ENCODE results near the gene LMNB1.

Gene LMNB1

DNA sequence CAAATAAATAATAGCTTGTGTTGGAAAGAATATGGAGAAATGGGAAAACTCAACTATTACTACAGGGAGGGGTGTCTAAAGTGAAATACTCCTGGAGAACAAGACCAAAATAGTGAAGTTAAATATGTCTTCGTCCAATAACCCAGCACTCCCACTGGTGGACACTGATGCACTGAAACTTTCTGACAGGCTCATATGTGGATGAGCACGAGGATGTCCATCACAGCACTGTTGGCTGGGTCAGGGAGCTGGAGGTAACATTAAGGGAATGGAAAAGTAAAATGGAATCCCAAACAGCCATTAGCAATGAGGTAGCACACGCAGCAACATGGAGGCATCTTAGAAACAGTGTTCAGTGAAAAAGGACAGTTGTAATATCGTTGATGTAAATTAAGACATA, 86.5 kb downstream of the LMNB1 start:
- DNase-seq, result no peak

DNA sequence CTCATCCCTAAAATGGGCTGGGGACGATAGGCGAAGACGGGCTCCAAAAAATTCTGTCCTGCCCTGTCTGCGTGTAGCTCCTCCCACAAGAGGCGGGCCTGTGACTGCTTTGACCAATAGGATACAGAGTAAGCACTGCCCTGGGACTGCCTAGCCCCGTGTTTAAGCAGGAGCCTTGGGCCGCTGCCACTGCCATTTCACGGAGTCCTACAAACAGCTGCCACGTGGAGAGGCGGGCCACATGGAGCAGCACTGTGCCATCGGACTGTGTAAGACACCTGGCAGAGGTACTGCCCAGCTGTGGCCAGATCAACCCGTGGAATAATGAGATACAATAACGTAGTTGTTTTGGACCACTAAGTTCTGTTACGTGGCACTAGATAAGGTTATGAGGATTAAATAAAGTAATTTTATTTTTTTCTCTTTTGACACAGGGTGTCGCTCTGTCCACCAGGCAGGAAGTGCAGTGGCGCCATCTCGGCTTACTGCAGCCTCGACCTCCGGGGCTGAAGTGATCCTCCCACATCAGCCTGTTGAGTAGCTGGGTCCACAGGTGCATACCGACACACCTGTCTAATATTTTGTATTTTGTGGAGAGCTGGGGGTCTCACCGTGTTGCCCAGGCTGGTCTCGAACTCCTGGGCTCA, 87.2 kb downstream of the LMNB1 start:
- no peak for DNase-seq

DNA sequence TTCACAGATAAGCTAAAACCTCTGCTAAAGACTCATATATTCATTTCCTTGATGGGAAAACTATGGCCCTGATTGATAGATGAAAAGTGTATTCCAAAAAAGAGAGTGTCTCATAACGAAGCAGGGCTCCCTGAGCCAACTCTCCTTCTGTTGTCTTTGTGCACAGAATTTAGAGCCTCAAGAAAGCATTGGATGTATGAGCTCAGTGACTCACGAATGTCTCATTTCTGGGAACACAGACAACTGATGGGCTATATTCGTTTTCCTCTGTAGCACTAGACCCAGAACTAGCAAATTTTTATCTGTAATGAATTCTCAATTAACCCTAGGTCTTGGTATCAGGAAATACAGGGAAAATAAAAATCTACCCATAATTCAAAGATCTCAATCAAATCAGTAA, 88.4 kb downstream of the LMNB1 start:
- no peak for DNase-seq

DNA sequence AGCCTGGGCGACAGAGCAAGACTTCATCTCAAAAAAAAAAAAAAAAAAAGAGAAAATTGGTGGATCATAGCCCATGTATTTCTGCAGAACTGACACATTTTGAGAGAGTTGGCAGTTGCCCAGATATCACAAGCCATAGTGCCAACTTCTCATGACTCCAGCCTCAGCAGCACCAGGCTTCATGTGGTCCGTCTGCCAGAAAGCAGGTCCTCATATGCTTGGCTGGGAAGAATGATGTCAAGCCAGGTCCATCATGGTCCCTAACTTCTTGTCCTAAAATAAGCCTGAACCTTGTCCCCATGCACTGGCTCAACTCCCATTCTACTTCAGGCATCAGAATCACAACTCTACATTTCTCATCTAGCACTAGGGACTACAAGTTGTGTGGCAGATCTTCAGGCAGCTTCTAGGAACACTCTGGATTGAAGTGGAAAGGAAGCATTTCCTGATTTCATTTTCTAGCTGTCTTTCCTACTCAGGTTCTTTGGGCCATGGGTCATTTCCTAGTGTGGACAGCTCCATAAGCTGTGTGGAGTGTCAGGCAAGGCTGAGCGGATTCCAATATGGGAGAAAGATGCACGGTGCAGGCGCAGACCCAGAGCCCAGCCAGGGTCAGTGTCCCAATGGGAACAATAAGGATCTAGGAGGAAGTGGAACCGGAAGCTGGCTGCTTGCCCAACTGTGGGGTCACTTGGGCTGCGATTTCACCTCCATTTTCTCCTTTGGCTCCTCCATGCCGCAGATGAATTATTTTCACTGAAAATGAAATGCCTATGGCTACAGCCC, 90.1 kb downstream of the LMNB1 start:
- DNase-seq, result no peak

DNA sequence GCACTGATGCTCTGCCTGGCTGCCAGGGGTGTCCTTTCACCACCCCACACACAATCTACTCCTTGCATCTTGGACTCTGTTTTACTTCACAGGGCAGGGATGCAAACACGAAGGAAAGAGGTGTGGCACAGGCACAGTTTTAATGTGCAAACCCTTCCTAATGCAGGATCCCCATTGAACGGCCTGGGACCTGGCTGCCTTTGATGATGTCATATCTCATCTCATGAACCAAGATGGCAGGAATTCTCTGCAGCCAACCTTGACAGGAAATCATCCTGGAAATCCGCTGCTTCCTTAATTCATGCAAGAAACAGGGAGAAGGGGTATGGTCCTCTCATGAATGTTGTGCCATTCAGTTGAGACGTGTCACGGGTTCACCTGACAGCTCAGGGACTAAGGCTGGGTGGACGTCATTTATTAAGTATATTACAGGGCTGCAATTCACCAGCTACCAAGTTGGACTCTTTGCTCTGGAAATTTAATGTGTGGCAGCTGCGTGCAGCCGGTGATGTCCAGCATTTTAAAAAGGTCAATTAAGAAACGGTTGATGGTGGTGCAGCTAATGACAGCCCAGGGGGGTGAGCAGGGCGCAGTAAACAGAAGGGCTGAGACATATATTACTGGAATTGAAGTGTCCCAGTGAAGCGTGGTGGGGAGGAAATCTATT, 91.5 kb downstream of the LMNB1 start:
- no peak for DNase-seq

DNA sequence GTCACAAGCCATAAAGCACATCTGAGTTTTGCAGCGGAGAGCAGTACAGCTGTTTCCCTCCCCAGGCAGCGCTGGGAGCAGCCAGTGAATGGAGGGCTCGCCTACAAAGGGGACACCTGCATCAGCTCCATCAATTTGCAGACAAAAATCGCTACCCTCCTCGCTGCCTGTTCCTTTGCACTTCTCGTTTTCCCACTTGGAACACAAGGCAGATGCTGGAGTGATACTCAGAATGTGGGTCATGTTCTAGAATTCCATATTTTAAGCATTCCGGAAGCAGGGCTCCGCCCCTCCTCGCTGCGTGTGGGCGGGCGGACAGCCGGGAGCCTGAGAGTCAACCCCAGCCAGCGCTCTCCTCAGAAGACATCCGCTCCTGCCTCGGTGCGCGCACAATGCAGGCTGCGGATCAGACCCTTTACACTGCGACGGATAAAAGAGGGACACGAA, 92.1 kb downstream of the LMNB1 start:
- no peak for DNase-seq

DNA sequence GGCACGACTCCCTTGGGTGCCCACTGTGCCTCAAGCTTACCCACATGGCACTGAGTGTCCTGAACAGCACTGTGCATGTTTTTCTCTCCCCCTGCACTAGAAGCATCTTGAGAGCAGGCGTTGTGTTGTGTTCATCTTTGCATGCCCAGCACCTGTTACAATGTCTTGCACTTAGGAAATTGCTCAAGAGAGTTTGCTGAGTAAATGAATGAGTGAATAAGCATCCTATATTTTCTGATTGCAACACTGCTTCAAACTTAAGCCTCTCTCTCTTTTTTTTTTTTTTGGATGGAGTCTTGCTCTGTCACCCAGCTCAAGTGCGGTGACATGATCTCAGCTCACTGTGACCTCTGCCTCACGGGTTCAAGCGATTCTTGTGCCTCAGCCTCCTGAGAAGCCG, 94.5 kb downstream of the LMNB1 start:
- no peak for DNase-seq

DNA sequence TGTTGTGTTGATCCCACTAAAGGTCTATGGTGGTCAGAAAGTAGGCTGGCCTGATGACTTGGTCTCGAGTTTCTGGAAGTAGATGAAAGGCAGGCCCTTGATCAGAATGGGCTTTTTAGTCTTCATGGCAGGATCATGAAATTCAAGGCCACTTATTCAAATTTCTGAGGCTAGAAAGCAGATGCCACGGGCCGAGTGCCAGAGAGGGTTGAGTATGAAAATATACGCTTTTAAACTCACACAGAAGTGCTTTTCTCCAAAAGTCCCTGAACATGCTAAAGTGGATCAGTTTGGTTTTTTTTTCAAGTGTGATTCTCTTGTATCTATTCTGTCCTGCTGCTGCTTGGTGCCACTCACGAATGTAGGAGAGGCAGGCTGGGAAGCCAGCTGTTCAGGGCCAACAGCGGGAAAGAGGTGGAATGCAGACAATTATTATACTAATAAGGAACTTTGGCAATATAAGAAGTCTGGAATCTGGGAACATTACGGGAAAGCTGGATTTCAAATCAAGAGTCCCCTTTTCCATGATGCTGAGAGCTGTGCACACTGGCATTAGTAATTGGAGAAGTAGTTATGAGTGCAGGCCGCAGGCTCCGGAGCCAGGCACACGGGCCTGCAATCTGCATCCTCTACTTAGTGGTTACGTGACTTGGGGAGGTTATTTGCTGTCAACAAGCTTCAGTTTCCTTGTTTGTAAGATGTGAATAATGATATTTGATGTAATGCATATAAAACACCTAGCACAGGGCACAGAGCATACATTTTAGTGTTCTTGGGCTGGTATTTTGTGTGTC, 95.8 kb downstream of the LMNB1 start:
- no peak for DNase-seq

DNA sequence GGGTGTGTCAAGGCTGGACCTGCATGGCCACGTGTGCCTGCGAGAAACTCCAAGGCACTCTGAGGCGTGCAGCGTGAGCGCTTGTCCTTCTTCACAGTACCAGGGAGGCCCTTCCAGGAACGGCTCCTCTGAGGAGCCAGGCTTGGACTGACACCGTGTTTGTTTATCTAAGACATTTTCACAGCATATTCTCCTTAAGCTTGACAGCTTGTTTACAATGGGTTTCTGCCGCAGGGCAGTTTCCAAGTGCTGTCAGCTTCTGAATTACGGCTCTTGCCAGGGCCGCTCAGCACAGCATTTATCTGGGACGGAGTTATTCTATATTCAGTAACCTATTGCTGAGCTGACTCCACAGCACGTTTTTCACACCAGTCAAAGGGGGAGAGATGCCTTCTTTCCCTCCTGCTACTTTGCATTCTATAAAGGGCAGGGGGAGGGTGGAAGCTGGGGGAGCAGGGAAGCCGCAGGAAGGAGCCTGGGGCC, 98.4 kb downstream of the LMNB1 start:
- no peak for DNase-seq

DNA sequence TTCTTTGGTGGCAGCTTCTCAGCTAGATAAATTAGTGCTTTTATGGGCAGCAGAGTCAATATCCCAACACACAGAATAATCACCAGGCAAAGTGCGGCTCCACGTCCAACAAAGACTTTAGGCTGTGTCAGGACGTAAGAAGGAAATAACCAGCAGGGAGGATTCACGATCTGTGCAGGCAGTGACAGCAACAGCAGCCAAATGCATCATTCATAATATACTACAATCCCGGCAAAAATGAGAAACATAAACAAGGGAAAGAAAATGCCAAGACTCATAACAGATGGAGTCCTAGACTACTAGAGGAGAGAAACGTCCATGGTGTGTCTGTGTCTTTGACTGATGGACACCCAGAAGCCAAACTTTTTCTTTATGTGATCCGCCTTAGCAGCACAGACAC, 100.7 kb downstream of the LMNB1 start:
- DNase-seq, result no peak

DNA sequence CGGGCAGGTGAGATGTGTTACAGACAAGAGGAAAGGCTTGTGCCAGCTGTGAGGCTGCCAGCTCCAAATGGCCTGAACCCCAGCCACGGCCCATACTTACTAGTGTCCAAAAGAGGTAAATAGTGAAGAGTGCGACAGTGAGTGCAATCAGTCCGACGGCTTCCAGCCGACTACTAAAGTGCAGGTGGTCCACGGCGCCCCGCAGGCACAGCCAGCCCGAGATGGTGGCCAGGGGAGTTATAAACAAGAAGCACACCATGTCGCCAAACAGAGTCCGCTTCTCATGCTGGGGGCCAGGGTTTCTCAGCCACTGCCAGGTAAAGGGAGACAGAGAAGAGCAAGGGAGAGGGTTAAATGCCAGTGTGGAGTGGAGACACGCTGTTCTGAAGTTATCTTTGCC, 101.1 kb downstream of the LMNB1 start:
- DNase-seq, result no peak

DNA sequence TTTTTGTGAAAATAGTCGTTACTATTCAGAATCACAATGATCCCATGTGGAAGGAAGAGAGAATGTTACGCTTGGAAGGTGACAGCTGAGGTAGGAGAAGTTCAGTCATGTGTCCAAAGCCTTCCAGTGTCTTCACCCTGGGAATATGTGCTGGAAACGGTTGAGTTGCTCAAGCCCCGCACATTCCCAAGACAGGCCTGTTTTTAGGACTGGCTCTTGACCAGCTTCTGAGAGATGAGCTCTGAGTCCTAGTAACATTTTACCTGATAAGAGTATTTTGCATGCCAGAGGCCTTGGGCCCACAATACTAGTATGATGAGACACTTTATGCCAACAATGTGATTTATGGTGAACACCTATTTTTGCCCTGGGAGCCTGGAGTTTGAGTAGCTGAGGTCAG, 101.7 kb downstream of the LMNB1 start:
- no peak for DNase-seq

DNA sequence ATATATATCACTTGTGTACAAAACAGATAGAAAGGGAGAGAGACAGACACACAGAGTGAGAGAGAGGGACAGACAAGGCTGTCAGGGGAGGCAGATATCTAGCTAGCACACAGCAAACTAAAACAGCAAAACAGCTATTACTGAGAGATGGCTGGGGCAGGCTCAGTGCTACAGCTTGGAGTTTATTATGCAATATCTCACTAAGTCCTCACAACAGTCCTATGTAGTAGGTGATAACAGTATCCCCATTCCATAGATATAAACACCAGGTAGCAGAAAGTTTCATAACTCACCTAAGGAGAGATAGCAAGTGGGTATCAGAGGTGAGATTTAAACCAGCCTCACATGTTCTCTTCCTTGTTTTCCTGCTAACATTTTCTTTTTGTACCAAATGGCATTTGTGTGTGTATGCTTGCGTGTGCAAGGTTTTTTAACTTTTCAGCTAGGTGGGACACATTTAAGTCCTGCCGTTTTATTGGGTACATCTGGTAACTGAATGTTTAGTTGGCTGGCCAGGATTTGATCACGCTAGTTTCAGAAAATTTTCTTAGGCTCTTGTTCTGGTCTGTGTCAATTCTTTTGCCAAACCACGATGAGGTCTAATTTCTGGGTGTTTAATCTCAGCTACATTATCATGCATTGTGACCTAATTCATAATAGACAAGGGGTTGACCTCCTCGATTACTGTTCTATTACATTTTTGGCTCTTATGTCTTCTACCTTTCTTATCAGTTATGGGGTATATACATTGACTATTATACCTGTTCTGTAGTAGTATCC, 105.1 kb downstream of the LMNB1 start:
- no peak for DNase-seq

DNA sequence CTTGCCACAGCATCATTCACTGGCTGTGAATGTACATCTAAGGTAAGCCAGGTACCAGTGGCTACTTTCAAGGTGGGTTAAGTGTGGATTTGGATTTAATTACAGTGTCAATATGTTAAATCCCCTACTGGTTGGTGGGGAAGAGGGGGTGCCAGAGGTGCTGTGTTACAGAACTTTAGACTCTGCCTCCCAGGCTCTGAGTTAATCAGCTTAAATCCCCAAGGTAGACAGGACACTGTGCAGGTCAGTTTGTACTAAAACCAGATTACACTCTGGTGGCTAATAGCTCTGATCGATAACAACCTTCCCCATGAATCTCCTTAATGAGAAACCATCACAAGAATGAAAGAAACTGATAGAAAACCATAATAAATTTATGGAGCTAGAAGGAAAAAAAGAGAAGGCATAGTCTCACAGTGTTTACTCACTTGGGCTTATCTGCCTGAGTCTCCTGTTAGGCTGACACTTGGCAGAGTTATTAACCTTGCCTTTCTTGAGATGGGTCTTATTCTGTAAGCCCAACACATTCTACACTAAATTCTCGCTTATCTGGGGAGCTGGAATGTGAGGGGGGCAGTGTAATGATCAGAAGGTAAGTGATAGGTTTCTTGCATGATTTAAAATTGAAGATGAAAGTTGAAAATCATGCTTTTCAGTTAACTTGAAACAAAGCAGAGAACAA, 106.8 kb downstream of the LMNB1 start:
- DNase-seq, result no peak

DNA sequence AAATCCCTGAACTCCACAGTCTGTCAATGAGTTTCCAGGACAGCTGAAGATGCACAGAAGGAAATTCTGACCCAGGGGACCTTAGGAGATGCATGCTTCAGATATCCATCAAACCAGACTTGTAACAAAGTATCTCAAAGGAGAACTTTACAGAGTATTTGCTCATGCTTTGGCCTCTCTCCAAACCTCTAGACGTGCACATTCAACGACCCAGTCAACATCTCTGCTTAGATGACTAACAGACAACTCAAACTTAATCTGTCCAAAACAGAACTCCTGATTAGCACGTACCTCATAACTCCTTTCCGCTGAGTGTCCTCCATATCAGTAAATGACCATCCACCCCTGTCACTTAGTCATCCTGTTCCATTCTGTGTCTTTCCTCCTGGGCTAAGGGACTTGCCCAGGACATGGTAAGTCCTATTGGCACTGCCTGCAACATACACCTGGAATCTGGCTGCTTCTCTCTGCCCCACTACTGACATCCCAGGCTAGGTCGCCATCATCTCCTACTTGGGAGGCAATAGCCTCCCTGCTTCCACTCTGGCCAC, 107.4 kb downstream of the LMNB1 start:
- DNase-seq, result no peak
